ENCODE results near the gene ACAD8. TPM values are rescaled to one million over a fixed set of nuclear protein-coding genes. Genes with fewer than 3 reads are reported as not detected.
"Not testable (repeated sequence)": the region's sequence is repeated elsewhere in the genome, so short reads cannot be mapped to it uniquely, and the experiment has no call there.

The ACAD8 gene
- polyA plus RNA-seq, 1 donor = 22.1 TPM

DNA sequence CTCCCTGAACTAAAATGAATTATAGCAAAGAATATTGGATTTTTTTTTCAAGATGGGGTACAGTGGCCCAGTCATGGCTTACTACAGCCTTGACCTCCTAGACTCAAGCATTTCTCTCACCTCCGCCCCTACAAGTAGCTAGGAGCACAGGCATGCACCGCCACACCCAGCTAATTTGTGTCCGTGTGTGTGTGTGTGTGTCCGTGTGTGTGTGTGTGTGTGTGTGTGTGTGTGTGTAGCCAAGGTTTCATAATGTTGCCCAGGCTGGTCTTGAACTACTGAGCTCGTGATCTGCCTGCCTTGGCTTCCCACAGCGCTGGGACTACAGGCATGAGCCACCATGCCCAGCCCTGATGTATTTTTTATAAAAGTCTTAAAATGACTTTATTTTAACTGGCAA is 12.8 kb upstream of the ACAD8 start:
- DNase-seq = no peak

GRCh38 chr11:134242376-134242775 is 11.0 kb upstream of the ACAD8 start:
- DNase-seq = no peak

GRCh38 chr11:134243913-134244312 is 9.5 kb upstream of the ACAD8 start:
- no peak for DNase-seq

DNA sequence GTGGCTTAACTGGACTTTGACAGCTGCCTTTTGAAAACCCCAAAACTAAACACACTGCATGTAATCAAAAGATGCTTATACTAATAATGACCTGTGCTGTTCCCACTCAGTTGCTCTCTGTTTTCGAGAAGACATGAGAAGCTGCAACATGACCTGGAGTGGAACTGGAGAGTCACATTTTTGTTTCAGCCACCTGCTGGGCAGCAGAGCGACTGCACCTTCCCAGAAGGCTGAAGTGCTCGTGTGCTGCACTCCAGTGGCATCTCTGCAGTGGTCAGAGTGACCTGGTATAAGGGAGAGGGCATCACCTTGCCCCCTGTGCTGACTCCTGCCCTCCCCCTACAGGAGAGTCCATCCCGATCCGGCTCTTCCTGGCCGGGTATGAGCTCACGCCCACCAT is 8.8 kb upstream of the ACAD8 start:
- no peak for DNase-seq

DNA sequence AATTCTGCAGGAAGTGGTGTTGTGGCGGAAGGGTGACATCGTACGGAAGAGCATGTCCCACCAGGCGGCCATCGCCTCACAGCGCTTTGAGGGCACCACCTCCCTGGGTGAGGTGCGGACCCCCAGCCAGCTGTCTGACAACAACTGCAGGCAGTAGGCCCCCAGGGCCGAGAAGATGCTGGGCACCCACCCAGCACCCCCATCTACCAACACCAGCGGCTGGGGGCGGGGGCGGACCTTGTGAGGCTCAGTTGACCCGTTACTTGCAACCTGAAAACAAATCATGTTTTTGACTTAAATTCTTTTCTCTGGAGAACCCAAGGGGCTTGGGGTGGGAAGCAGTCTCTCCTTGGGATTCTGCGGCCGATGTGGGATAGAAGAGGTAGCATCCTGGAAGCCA is 7.9 kb upstream of the ACAD8 start:
- DNase-seq = no peak

- no peak for DNase-seq
These were observed 7.3 kb upstream of the ACAD8 start for GRCh38 chr11:134246100-134246499.

DNA sequence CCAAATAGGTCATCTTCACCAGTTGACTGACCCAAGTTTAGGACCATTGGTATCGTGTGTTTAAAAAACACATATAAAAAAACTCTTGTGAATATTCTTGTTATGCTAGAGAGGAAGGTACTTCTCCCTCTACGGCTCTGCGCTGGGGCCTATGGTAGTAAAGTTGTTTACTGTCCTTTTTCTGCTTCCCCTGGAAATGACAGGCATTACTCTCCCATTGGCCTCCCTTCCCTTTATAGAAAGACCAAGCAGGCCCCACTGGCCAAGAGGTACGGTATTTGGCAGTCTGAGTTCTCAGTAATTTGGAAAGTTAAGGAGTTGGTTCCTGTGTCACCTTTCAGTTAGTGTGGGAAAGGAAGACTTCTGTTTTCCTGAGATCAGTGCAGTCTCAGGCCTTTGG is 6.7 kb upstream of the ACAD8 start:
- no peak for DNase-seq

DNA sequence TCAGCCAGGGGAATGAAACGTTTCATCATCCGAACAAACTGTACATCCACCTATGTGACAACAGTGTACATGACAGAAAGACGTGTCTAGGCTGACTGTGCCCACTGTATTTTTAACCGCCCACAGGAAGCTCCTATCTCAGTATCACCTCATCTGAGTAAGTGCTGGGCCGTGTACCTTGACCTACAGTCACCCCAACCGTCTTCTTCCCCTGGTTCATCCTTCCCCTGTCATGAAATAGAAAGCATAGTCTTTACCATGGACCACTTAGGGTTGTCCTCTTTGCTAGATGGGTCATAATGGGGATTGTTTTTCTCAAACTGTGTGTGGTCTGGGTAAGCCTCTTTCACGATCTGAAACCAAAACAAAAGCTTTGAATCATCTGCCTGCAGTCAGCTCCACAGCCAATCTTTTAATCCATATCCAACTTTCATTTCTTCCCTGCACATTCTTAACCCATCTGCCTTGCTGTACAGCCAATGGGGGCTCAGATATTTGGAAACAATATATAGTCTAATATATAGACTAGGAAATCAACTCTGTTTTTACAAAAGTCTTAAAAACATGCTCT is 4.4 kb upstream of the ACAD8 start:
- no peak for DNase-seq

GRCh38 chr11:134250246-134250645 is 3.1 kb upstream of the ACAD8 start:
- no peak for DNase-seq

DNA sequence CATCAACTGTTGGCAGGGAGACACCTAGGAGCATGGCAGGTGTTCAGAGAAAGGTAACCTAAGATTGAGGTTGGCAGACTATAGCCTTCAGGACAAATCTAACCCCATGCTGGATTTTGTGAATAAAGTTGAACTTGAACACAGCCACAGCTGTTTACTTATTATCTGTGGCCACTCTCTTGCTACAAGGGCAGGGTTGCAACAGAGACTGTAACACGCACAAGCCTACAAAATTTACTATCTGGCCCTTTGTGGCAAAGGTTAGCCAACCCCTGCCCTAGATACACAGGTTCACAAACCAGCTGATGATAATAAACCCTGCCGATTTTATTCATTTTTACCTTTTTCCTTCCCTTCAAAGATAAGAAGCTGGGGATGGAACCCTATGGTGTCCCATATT is 2.7 kb upstream of the ACAD8 start:
- no peak for DNase-seq

DNA sequence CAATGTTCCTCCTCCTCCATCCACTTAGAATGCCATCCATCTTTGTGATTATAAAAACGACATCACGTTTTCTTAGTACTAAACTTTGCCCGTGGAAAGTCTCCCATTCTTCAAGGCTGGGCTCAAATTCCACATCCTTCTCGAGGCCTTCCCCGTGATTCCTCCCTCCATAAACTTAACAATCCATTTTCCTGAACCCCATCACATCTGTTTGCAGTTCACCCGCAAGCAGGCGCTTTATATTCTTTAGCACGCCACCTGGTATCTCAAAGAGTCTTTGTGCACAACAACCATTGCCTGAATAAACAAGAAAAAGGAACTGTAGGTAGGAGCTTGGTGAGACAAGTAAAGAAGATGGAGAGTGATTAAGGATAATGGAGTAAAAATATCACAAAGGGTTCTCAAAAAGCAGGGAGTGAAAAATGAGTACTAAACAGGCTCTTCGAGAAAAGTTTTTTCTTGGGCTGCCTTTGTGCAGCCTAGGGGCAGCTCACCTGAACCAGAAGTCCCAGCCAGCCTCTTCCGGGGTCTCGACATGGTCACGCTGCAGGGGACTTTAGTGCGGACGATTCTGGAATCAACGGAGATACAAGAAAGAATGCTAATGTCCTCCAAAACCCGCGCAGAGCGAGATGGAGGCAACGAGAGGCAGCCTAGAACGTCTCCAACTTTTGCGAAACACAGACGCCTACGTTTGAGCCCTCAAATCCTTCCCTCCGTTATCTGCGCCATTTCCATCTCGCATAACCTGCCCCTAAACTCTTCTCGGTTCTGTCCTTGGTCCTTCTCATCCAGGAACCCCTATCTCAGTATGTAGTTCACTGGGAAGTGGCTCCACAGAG is 801 bp upstream of the ACAD8 start:
- DNase-seq = no peak

DNA sequence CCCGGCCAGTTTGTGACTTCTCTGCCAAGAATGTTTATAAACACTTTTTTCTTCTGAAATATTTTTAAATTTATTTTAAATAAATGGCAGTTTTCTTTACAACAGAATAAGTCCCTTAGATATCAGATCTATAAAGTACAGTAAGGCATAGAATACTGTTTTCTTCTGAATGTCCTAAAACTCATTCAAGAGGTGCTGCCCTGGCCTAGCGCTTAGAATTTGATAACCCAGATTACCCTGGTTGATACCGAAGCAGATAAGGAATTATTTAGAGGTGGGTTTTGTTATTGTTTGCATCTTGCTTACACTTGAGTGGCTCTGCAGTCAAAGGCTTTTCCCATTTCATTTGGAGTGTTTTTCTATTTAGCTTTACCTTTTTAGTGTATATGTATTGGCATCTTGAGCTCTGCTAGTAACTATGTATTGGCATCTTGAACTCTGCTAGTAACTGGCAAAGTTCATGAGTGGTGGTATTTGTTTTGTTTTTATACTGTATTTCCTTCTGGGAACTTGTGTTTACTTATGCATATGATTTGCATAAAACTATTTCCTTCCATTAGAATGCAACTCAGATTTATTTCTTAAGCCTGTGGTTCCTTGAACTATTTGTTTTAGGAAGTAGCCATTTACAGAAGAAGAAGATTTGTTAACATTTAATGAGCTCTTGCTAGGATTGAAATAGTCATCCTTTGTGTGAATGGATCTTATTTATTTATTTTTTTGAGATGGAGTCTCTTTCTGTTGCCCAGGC is 1.2 kb downstream of the ACAD8 start:
- no peak for DNase-seq

- DNase-seq = not testable (repeated sequence)
These were observed 1.8 kb downstream of the ACAD8 start for GRCh38 chr11:134255184-134255561.

- DNase-seq = no peak
These were observed 3.7 kb downstream of the ACAD8 start for GRCh38 chr11:134257101-134257500.

- DNase-seq = no peak
These were observed 5.2 kb downstream of the ACAD8 start for GRCh38 chr11:134258577-134258976.

- no peak for DNase-seq
These were observed 7.1 kb downstream of the ACAD8 start for GRCh38 chr11:134260503-134260902.

- DNase-seq = no peak
These were observed 7.6 kb downstream of the ACAD8 start for GRCh38 chr11:134260983-134261382.

GRCh38 chr11:134261626-134262488 is 8.5 kb downstream of the ACAD8 start:
- no peak for DNase-seq

GRCh38 chr11:134264966-134265764 is 11.8 kb downstream of the ACAD8 start:
- DNase-seq = no peak

- DNase-seq = no peak
These were observed 13.1 kb downstream of the ACAD8 start for GRCh38 chr11:134266440-134266839.

- no peak for DNase-seq
These were observed 13.5 kb downstream of the ACAD8 start for GRCh38 chr11:134266841-134267251.

DNA sequence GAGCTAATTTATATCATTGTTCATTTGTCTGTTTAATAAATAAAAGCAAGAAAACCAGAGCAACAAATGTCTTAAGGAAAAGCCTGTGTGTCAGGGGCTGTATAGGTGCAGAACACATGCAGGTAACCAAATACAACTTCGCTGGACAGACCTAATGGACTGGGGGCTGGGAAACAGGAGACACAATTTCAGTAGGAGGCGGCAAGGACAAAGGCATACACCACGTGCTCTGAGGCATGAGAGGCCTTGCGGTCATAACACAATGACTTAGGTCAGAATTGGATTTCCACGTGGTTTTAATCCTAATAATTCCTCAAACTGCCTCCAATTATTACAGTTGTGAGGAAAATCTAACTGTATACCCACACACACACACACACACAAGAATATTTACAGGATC is 14.1 kb downstream of the ACAD8 start:
- DNase-seq = no peak
